Prostate gland (tissue), 2 donors: ENCODE results near the gene CACNA1E. TPM values are rescaled to one million over a fixed set of nuclear protein-coding genes. Genes with fewer than 3 reads are reported as not detected.

Experiments
- DNase-seq: peaks from one replicate; pipeline ENCODE4 v3.0.0-alpha.2; 2019; ENCODE audit warnings: low spot score
- H3K27ac ChIP-seq, 2 donors: fragments of 200-600 bp; sonication (generic); 2 replicates each; pipeline ENCODE4 v1.5.1; 2017 to 2019
- H3K27me3 ChIP-seq: fragments of 200-600 bp; sonication (generic); replicated peaks from 2 replicates; pipeline ENCODE4 v1.5.1; 2019; ENCODE audit not compliant: insufficient read depth
- H3K36me3 ChIP-seq, 2 donors: fragments of 200-600 bp; sonication (generic); 1 replicate in 1 of 2; 2 replicates in 1 of 2; pipeline versions ENCODE4 v1.5.1 to v1.8.1; 2017 to 2019
- H3K4me1 ChIP-seq: fragments of 200-600 bp; sonication (generic); replicated peaks from 2 replicates; pipeline ENCODE4 v1.5.1; 2019
- H3K4me3 ChIP-seq, 2 donors: fragments of 200-600 bp; sonication (generic); 2 replicates each; pipeline ENCODE4 v1.5.1; 2017 to 2019
- H3K9me3 ChIP-seq: fragments of 200-600 bp; sonication (generic); 2 replicates; pipeline ENCODE4 v1.5.1; 2017
- CTCF ChIP-seq, 4 experiments: fragments of 200-600 bp in 2 of 4; fragments of 450-650 bp in 2 of 4; sonication (generic) in 2 of 4; IDR thresholded peaks; 1 replicate in 3 of 4; 2 replicates in 1 of 4; pipeline ENCODE4 v1.5.1; 2016 to 2019; ENCODE audit warnings: antibody characterized with exemption in 4 of 4, mild to moderate bottlenecking in 2 of 4, moderate library complexity in 2 of 4
- POLR2A ChIP-seq: fragments of 450-650 bp; IDR thresholded peaks from one replicate; pipeline ENCODE4 v1.6.1; 2016; ENCODE audit warnings: antibody characterized with exemption, mild to moderate bottlenecking
- POLR2AphosphoS5 ChIP-seq: sonication (generic); formaldehyde crosslinking; IDR thresholded peaks from one replicate; pipeline ENCODE4 v1.6.1; 2017; ENCODE audit warnings: antibody characterized with exemption
- WGBS: methylation state at CpG from one replicate; pipeline ENCODE4 v1.1.5; 2018; 5-methylcytosine and 5-hydroxymethylcytosine counted together
- intact Hi-C: fragments of 100-400 bp; cut with DNase I; formaldehyde crosslinking; loops from one replicate; pipeline ENCODE4 v1.14.2; 2022
- total RNA-seq, 2 donors: library from RNA; depleted of rRNA; stranded (reverse); fragments of >200 nt; gene quantifications; one replicate each; pipeline ENCODE4 v1.1.0, GENCODE V29; 2016

CACNA1E gene
- total RNA-seq, 2 donors from 2014 or later: 4.1 TPM; not detected in 1

- H3K27me3 ChIP-seq: no peaks in the 10 kb centered on the region
- H3K27ac ChIP-seq: no peak overlapping the region
- H3K4me1 ChIP-seq: no peaks in the 10 kb centered on the region
- DNase-seq: no peak
- no peaks in the 10 kb centered on the region for H3K9me3 ChIP-seq
- TF ChIP-seq POLR2A (no peak), POLR2AphosphoS5 (no peak), CTCF (IDR thresholded peaks at IDR 0.05) (no peak)
- intact Hi-C loops: no loop called here
- WGBS: 80% methylated on average over 10 of the region's 10 CpGs
- no peak overlapping the region for H3K4me3 ChIP-seq
- no peaks in the 10 kb centered on the region for H3K36me3 ChIP-seq
These were observed 120.6 kb downstream of the CACNA1E start for GRCh38 chr1:181603735-181604410.

GRCh38 chr1:181604482-181605249 is 121.3 kb downstream of the CACNA1E start:
- H3K36me3 ChIP-seq: no peaks in the 10 kb centered on the region
- 73% methylated on average over 7 of the region's 7 CpGs for WGBS
- TF ChIP-seq CTCF (IDR thresholded peaks at IDR 0.05) (no peak), POLR2A (no peak), POLR2AphosphoS5 (no peak)
- intact Hi-C loops: no loop called here
- DNase-seq: no peak
- H3K27me3 ChIP-seq: no peaks in the 10 kb centered on the region
- no peaks in the 10 kb centered on the region for H3K9me3 ChIP-seq
- no peak overlapping the region for H3K4me3 ChIP-seq
- no peak overlapping the region for H3K27ac ChIP-seq
- no peaks in the 10 kb centered on the region for H3K4me1 ChIP-seq

GRCh38 chr1:181607524-181607923 is 124.2 kb downstream of the CACNA1E start:
- H3K36me3 ChIP-seq: no peaks in the 10 kb centered on the region
- no peak overlapping the region for H3K27ac ChIP-seq
- H3K4me1 ChIP-seq: no peaks in the 10 kb centered on the region
- H3K9me3 ChIP-seq: no peaks in the 10 kb centered on the region
- no peak for DNase-seq
- H3K4me3 ChIP-seq: no peak overlapping the region
- 90% methylated on average over 3 of the region's 3 CpGs for WGBS
- intact Hi-C loops: no loop called here
- TF ChIP-seq POLR2AphosphoS5: no peak
- TF ChIP-seq POLR2A: no peak
- no peak for TF ChIP-seq CTCF (IDR thresholded peaks at IDR 0.05)
- H3K27me3 ChIP-seq: no peaks in the 10 kb centered on the region

DNA sequence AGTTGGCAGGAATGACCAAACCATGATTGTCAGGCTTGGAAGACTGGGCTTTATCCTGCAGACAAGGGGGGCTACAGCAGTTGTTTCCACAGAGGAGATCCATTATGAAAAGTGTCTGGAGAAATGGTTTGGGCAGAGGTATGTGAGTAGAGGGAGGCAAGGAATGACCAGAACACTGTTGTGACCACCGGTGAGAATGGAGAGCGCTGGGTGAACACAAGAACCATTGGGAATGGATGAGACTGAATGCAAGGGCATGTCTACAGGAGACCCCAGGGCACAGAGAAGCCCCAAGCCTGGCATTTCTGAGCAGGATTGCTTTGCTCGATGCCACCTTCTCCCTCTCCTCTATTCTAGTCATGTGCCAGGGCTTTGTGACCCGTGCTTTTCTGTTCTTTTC is 125.1 kb downstream of the CACNA1E start:
- DNase-seq: no peak
- Histone ChIP-seq H3K4me3 (no peak overlapping the region), H3K4me1 (no peaks in the 10 kb centered on the region), H3K9me3 (no peaks in the 10 kb centered on the region), H3K36me3 (no peaks in the 10 kb centered on the region), H3K27ac (no peak overlapping the region), H3K27me3 (no peaks in the 10 kb centered on the region)
- WGBS: 88% methylated on average over 4 of the region's 4 CpGs
- no peak for TF ChIP-seq CTCF (IDR thresholded peaks at IDR 0.05)
- TF ChIP-seq POLR2AphosphoS5: no peak
- no peak for TF ChIP-seq POLR2A
- intact Hi-C loops: no loop called here

GRCh38 chr1:181608948-181609347 is 125.6 kb downstream of the CACNA1E start:
- Histone ChIP-seq H3K27me3 (no peaks in the 10 kb centered on the region), H3K36me3 (no peaks in the 10 kb centered on the region), H3K27ac (no peak overlapping the region), H3K4me3 (no peak overlapping the region), H3K9me3 (no peaks in the 10 kb centered on the region), H3K4me1 (no peaks in the 10 kb centered on the region)
- WGBS: 47% methylated on average over 4 of the region's 4 CpGs
- no peak for DNase-seq
- intact Hi-C loops: no loop called here
- no peak for TF ChIP-seq POLR2AphosphoS5
- TF ChIP-seq CTCF (IDR thresholded peaks at IDR 0.05): no peak
- TF ChIP-seq POLR2A: no peak
